Thyroid gland (tissue), 4 donors: ENCODE data around the gene ITGA1.

ENCODE experiments used
- POLR2A ChIP-seq, 2 donors: fragments of 450-650 bp; IDR thresholded peaks; one replicate each; pipeline ENCODE4 v1.6.1; 2017; ENCODE audit warnings: antibody characterized with exemption in 2 of 2, mild to moderate bottlenecking in 2 of 2, moderate library complexity in 1 of 2
- TF ChIP-seq, protein P1 (sequence below), 6 experiments: fragments of 200-600 bp in 3 of 6; fragments of 450-650 bp in 3 of 6; sonication (generic) in 3 of 6; IDR thresholded peaks; one replicate each; pipeline ENCODE4 v1.5.1; 2016 to 2019; ENCODE audit warnings: antibody characterized with exemption in 6 of 6, mild to moderate bottlenecking in 2 of 6, inconsistent platforms in 1 of 6, moderate library complexity in 1 of 6

GRCh38 chr5:53002491-53002890 is 214.8 kb downstream of the ITGA1 start:
- TF ChIP-seq, protein P1, sequence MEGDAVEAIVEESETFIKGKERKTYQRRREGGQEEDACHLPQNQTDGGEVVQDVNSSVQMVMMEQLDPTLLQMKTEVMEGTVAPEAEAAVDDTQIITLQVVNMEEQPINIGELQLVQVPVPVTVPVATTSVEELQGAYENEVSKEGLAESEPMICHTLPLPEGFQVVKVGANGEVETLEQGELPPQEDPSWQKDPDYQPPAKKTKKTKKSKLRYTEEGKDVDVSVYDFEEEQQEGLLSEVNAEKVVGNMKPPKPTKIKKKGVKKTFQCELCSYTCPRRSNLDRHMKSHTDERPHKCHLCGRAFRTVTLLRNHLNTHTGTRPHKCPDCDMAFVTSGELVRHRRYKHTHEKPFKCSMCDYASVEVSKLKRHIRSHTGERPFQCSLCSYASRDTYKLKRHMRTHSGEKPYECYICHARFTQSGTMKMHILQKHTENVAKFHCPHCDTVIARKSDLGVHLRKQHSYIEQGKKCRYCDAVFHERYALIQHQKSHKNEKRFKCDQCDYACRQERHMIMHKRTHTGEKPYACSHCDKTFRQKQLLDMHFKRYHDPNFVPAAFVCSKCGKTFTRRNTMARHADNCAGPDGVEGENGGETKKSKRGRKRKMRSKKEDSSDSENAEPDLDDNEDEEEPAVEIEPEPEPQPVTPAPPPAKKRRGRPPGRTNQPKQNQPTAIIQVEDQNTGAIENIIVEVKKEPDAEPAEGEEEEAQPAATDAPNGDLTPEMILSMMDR (IDR thresholded peaks at IDR 0.05) = no peak
- no peak for TF ChIP-seq POLR2A (IDR thresholded peaks at IDR 0.05)
